HG03108 (cell line): ENCODE data around the gene BPNT1.
A peak's percentile ranks its signal among the peaks of the same experiment; 100 is the strongest.
"Not testable (repeated sequence)": the region's sequence is repeated elsewhere in the genome, so short reads cannot be mapped to it uniquely, and the experiment has no call there.

Experiments
- ATAC-seq: cut with Tn5 transposase; IDR thresholded peaks from one replicate; pipeline ENCODE4 v1.9.1; 2021; ENCODE audit warnings: moderate library complexity; ENCODE audit not compliant: unreplicated experiment

The BPNT1 gene

GRCh38 chr1:220089650-220090556 is at the start of gene BPNT1:
Gene BPNT1, minus strand, starts transcription at chr1:220089788. Its CDS starts 9,942 bp downstream, at chr1:220079846.
- peak; percentile 65 for ATAC-seq

- no peak for ATAC-seq
Observed at GRCh38 chr1:220137019-220137786, 47.6 kb upstream of the BPNT1 start.

- ATAC-seq: no peak
Observed at GRCh38 chr1:220135755-220136154, 46.2 kb upstream of the BPNT1 start.

- ATAC-seq: no peak
Observed at GRCh38 chr1:220129479-220130210, 40.1 kb upstream of the BPNT1 start.

GRCh38 chr1:220127076-220127475 is 37.5 kb upstream of the BPNT1 start:
- ATAC-seq: no peak

- no peak for ATAC-seq
Observed at GRCh38 chr1:220124542-220124941, 35.0 kb upstream of the BPNT1 start.

GRCh38 chr1:220123889-220124288 is 34.3 kb upstream of the BPNT1 start:
- no peak for ATAC-seq

- no peak for ATAC-seq
Observed at GRCh38 chr1:220123066-220123465, 33.5 kb upstream of the BPNT1 start.

GRCh38 chr1:220121791-220122530 is 32.4 kb upstream of the BPNT1 start:
- no peak for ATAC-seq

- no peak for ATAC-seq
Observed at GRCh38 chr1:220119043-220119512, 29.5 kb upstream of the BPNT1 start.

GRCh38 chr1:220113136-220113695 is 23.6 kb upstream of the BPNT1 start:
- ATAC-seq: no peak

GRCh38 chr1:220112600-220112999 is 23.0 kb upstream of the BPNT1 start:
- not testable (repeated sequence) for ATAC-seq

- ATAC-seq: not testable (repeated sequence)
Observed at GRCh38 chr1:220110473-220110872, 20.9 kb upstream of the BPNT1 start.

- no peak for ATAC-seq
Observed at GRCh38 chr1:220099826-220100225, 10.2 kb upstream of the BPNT1 start.

GRCh38 chr1:220094016-220094911 is 4.7 kb upstream of the BPNT1 start, which contains the start of gene IARS2:
Gene IARS2, plus strand, starts transcription at chr1:220094132. Its CDS starts 85 bp downstream, at chr1:220094217.
- ATAC-seq: peak; percentile 56

GRCh38 chr1:220093361-220094015 is 3.9 kb upstream of the BPNT1 start:
- peak; percentile 2 for ATAC-seq

- no peak for ATAC-seq
Observed at GRCh38 chr1:220092694-220093093, 3.1 kb upstream of the BPNT1 start.

- not testable (repeated sequence) for ATAC-seq
Observed at GRCh38 chr1:220086261-220086686, 3.3 kb downstream of the BPNT1 start.
